Measurements from ENCODE around the gene CD226. TPM values are rescaled to one million over a fixed set of nuclear protein-coding genes. Genes with fewer than 3 reads are reported as not detected.
"Not testable (repeated sequence)": the region's sequence is repeated elsewhere in the genome, so short reads cannot be mapped to it uniquely, and the experiment has no call there.

CD226 gene
- total RNA-seq, 1 donor from 2014 or later = 0.40 TPM

DNA sequence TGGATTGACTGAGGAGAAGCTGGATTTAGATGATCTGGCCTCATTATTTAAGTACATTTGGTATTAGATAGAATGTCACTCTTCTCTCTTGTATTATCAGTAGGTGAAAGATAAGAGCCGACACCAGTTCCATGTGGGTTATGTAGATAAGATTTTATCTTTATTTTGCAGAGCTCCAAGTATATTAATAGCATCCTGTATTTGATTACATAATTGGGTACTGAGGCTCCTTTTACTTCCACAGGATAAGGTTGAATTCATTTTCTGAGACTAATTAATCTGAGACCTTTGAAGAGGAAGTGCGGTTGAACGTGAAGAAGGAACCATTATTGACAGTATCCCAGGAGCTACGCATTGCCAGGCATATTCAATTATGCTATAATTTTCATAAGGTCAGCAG is 32.8 kb upstream of the CD226 start:
- Mint-ChIP-seq H3K27ac (ENCODE audit: unreplicated experiment) (no peak overlapping the region), H3K4me3 (no peak overlapping the region), H3K36me3 (ENCODE audit: low read depth) (peaks cover 35% of the 10 kb centered on the region), H3K27me3 (ENCODE audit: low read depth) (no peaks in the 10 kb centered on the region), H3K9me3 (peaks cover 20% of the 10 kb centered on the region), H3K4me1 (peaks cover 7% of the 10 kb centered on the region)
- DNase-seq (ENCODE audit: low read depth, low spot score) = no peak
- TF ChIP-seq, protein P1, sequence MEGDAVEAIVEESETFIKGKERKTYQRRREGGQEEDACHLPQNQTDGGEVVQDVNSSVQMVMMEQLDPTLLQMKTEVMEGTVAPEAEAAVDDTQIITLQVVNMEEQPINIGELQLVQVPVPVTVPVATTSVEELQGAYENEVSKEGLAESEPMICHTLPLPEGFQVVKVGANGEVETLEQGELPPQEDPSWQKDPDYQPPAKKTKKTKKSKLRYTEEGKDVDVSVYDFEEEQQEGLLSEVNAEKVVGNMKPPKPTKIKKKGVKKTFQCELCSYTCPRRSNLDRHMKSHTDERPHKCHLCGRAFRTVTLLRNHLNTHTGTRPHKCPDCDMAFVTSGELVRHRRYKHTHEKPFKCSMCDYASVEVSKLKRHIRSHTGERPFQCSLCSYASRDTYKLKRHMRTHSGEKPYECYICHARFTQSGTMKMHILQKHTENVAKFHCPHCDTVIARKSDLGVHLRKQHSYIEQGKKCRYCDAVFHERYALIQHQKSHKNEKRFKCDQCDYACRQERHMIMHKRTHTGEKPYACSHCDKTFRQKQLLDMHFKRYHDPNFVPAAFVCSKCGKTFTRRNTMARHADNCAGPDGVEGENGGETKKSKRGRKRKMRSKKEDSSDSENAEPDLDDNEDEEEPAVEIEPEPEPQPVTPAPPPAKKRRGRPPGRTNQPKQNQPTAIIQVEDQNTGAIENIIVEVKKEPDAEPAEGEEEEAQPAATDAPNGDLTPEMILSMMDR (conservative IDR thresholded peaks at IDR 0.05) = no peak

GRCh38 chr18:69978732-69979715 is 31.4 kb upstream of the CD226 start:
- TF ChIP-seq, protein P1 (conservative IDR thresholded peaks at IDR 0.05) = no peak
- no peak overlapping the region for H3K27ac Mint-ChIP-seq (ENCODE audit: unreplicated experiment)
- DNase-seq (ENCODE audit: low read depth, low spot score) = no peak
- H3K4me3 Mint-ChIP-seq = no peak overlapping the region
- H3K4me1 Mint-ChIP-seq = peaks cover 7% of the 10 kb centered on the region
- H3K9me3 Mint-ChIP-seq = peaks cover 26% of the 10 kb centered on the region
- no peaks in the 10 kb centered on the region for H3K27me3 Mint-ChIP-seq (ENCODE audit: low read depth)
- peaks cover 42% of the 10 kb centered on the region for H3K36me3 Mint-ChIP-seq (ENCODE audit: low read depth)

DNA sequence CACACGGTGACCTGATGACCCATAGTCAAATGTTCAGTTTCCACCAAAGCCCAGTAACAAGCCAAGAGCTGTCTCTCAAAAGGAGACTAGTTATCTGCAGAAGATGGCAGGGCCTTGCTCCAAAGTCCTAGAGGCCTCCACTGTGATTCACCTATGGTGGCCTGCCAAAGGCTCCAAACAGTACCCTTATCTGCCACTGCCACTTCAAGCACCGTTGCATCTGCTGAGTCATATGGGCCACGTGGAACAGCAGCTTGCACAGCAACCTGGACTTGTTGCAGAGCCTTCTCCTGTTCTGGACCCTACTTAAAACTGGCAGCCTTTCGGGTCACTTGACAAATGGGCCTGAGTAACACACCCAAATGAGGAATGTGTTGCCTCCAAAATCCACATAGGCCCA is 27.6 kb upstream of the CD226 start:
- not testable (repeated sequence) for H3K27me3 Mint-ChIP-seq (ENCODE audit: low read depth); H3K4me1 Mint-ChIP-seq; H3K27ac Mint-ChIP-seq (ENCODE audit: unreplicated experiment); H3K4me3 Mint-ChIP-seq; DNase-seq (ENCODE audit: low read depth, low spot score)
- Mint-ChIP-seq H3K9me3 (peaks cover 38% of the 10 kb centered on the region), H3K36me3 (ENCODE audit: low read depth) (peaks cover 51% of the 10 kb centered on the region)

- H3K27ac Mint-ChIP-seq (ENCODE audit: unreplicated experiment) = no peak overlapping the region
- no peaks in the 10 kb centered on the region for H3K4me1 Mint-ChIP-seq
- H3K36me3 Mint-ChIP-seq (ENCODE audit: low read depth) = peaks cover 47% of the 10 kb centered on the region
- peaks cover 38% of the 10 kb centered on the region for H3K9me3 Mint-ChIP-seq
- DNase-seq (ENCODE audit: low read depth, low spot score) = no peak
- H3K4me3 Mint-ChIP-seq = no peak overlapping the region
- TF ChIP-seq, protein P1 (conservative IDR thresholded peaks at IDR 0.05) = no peak
- H3K27me3 Mint-ChIP-seq (ENCODE audit: low read depth) = no peaks in the 10 kb centered on the region
These were observed 26.7 kb upstream of the CD226 start for GRCh38 chr18:69974365-69974764.

GRCh38 chr18:69969491-69969890 is 21.8 kb upstream of the CD226 start:
- H3K4me3 Mint-ChIP-seq = no peak overlapping the region
- TF ChIP-seq, protein P1 (conservative IDR thresholded peaks at IDR 0.05) = no peak
- H3K27ac Mint-ChIP-seq (ENCODE audit: unreplicated experiment) = no peak overlapping the region
- no peak for DNase-seq (ENCODE audit: low read depth, low spot score)
- no peaks in the 10 kb centered on the region for H3K27me3 Mint-ChIP-seq (ENCODE audit: low read depth)
- peaks cover 15% of the 10 kb centered on the region for H3K9me3 Mint-ChIP-seq
- peaks cover 10% of the 10 kb centered on the region for H3K36me3 Mint-ChIP-seq (ENCODE audit: low read depth)
- no peaks in the 10 kb centered on the region for H3K4me1 Mint-ChIP-seq

DNA sequence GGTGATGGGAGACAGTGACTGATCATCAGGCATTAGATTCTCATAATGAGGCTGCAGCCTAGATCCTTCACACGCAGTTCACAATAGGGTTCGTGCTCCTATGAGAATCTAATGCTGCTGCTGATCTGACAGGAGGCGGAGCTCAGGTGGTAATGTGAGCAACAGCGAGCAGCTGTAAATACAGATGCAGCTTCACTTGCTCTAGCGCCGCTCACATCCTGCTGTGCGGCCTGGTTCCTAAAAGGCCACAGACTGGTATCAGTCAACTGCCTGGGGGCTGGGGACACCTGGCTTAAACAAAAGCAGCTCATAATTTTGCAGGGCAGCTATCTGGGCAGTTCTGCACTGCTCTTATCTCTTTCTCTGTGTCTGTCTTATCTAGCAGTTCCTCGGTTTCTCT is 20.4 kb upstream of the CD226 start:
- Mint-ChIP-seq H3K27ac (ENCODE audit: unreplicated experiment) (no peak overlapping the region), H3K4me3 (no peak overlapping the region), H3K27me3 (ENCODE audit: low read depth) (no peaks in the 10 kb centered on the region), H3K4me1 (no peaks in the 10 kb centered on the region), H3K9me3 (peaks cover 11% of the 10 kb centered on the region), H3K36me3 (ENCODE audit: low read depth) (peaks cover 9% of the 10 kb centered on the region)
- TF ChIP-seq, protein P1 (conservative IDR thresholded peaks at IDR 0.05) = no peak
- DNase-seq (ENCODE audit: low read depth, low spot score) = no peak
